Vagina (tissue), 2 donors: ENCODE data around the gene ZNRF1. TPM values are rescaled to one million over a fixed set of nuclear protein-coding genes. Genes with fewer than 3 reads are reported as not detected.

Experiments
- DNase-seq, 2 donors: peaks; one replicate each; pipeline ENCODE4 v3.0.0-alpha.2; 2017; ENCODE audit errors: extremely low spot score in 2 of 2
- H3K27ac ChIP-seq: fragments of 200-600 bp; sonication (generic); one replicate; pipeline ENCODE4 v1.5.1; 2019
- H3K27me3 ChIP-seq: fragments of 200-600 bp; sonication (generic); one replicate; pipeline ENCODE4 v1.5.1; 2019
- H3K36me3 ChIP-seq, 2 donors: fragments of 200-600 bp; sonication (generic); one replicate each; pipeline ENCODE4 v1.5.1; 2017 to 2019
- H3K4me1 ChIP-seq: fragments of 200-600 bp; sonication (generic); one replicate; pipeline ENCODE4 v1.5.1; 2019
- H3K4me3 ChIP-seq, 2 donors: fragments of 200-600 bp; sonication (generic); 1 replicate in 1 of 2; 2 replicates in 1 of 2; pipeline ENCODE4 v1.5.1; 2016 to 2019
- H3K9me3 ChIP-seq: fragments of 200-600 bp; sonication (generic); one replicate; pipeline ENCODE4 v1.5.1; 2019
- CTCF ChIP-seq, 3 experiments: fragments of 450-650 bp in 2 of 3; fragments of 200-600 bp in 1 of 3; sonication (generic) in 1 of 3; IDR thresholded peaks; one replicate each; pipeline ENCODE4 v1.5.1; 2017 to 2019; ENCODE audit warnings: antibody characterized with exemption in 3 of 3, mild to moderate bottlenecking in 2 of 3, moderate library complexity in 2 of 3
- POLR2A ChIP-seq, 2 donors: fragments of 450-650 bp; IDR thresholded peaks; one replicate each; pipeline ENCODE4 v1.6.1; 2017; ENCODE audit warnings: antibody characterized with exemption in 2 of 2, mild to moderate bottlenecking in 2 of 2, moderate library complexity in 2 of 2
- POLR2AphosphoS5 ChIP-seq, 2 donors: sonication (generic); formaldehyde crosslinking; IDR thresholded peaks; one replicate each; pipeline ENCODE4 v1.9.0; 2017; ENCODE audit warnings: antibody characterized with exemption in 2 of 2, mild to moderate bottlenecking in 2 of 2, low read depth in 1 of 2; ENCODE audit not compliant: insufficient read depth in 1 of 2
- intact Hi-C: fragments of 100-400 bp; cut with DNase I; formaldehyde crosslinking; loops from one replicate; pipeline ENCODE4 v1.15.1; 2023
- total RNA-seq: library from RNA; depleted of rRNA; stranded (reverse); fragments of >200 nt; gene quantifications from one replicate; pipeline ENCODE4 v1.2.3, GENCODE V29; 2016

ZNRF1 gene
- total RNA-seq, 1 donor from 2014 or later: 20.1 TPM

- Histone ChIP-seq H3K36me3 (no peaks in the 10 kb centered on the region), H3K27ac (no peak overlapping the region), H3K27me3 (no peaks in the 10 kb centered on the region), H3K9me3 (no peaks in the 10 kb centered on the region), H3K4me3 (no peak overlapping the region), H3K4me1 (peaks cover 11% of the 10 kb centered on the region)
- intact Hi-C loops: no loop called here
- no peak for DNase-seq
- TF ChIP-seq CTCF (IDR thresholded peaks at IDR 0.05) (no peak), POLR2A (IDR thresholded peaks at IDR 0.05) (no peak)
Measured at GRCh38 chr16:75019007-75019406, 20.2 kb downstream of the ZNRF1 start.

- Histone ChIP-seq H3K9me3 (no peaks in the 10 kb centered on the region), H3K27me3 (no peaks in the 10 kb centered on the region), H3K27ac (no peak overlapping the region), H3K36me3 (no peaks in the 10 kb centered on the region), H3K4me3 (no peak overlapping the region), H3K4me1 (peaks cover 11% of the 10 kb centered on the region)
- DNase-seq: no peak
- TF ChIP-seq POLR2AphosphoS5 (IDR thresholded peaks at IDR 0.05; ENCODE audit: insufficient read depth in 1 of 2, low read depth in 1 of 2): no peak
- TF ChIP-seq CTCF (IDR thresholded peaks at IDR 0.05): no peak
- no peak for TF ChIP-seq POLR2A (IDR thresholded peaks at IDR 0.05)
- intact Hi-C loops: no loop called here
Measured at GRCh38 chr16:75019586-75019985, 20.8 kb downstream of the ZNRF1 start.

- intact Hi-C loops: no loop called here
- Histone ChIP-seq H3K9me3 (no peaks in the 10 kb centered on the region), H3K27me3 (no peaks in the 10 kb centered on the region), H3K4me3 (no peak overlapping the region), H3K36me3 (no peaks in the 10 kb centered on the region), H3K4me1 (peaks cover 29% of the 10 kb centered on the region), H3K27ac (no peak overlapping the region)
- TF ChIP-seq POLR2A (IDR thresholded peaks at IDR 0.05): no peak
- no peak for TF ChIP-seq CTCF (IDR thresholded peaks at IDR 0.05)
- no peak for TF ChIP-seq POLR2AphosphoS5 (IDR thresholded peaks at IDR 0.05; ENCODE audit: insufficient read depth in 1 of 2, low read depth in 1 of 2)
- DNase-seq: no peak
Measured at GRCh38 chr16:75021410-75021809, 22.6 kb downstream of the ZNRF1 start.

GRCh38 chr16:75022567-75022966, 23.7 kb downstream of the ZNRF1 start:
- no peaks in the 10 kb centered on the region for H3K36me3 ChIP-seq
- TF ChIP-seq CTCF (IDR thresholded peaks at IDR 0.05): no peak
- no peaks in the 10 kb centered on the region for H3K9me3 ChIP-seq
- intact Hi-C loops: no loop called here
- DNase-seq: no peak
- peaks cover 39% of the 10 kb centered on the region for H3K4me1 ChIP-seq
- no peak overlapping the region for H3K27ac ChIP-seq
- H3K27me3 ChIP-seq: no peaks in the 10 kb centered on the region
- no peak overlapping the region for H3K4me3 ChIP-seq

GRCh38 chr16:75023009-75023408, 24.2 kb downstream of the ZNRF1 start:
- no peaks in the 10 kb centered on the region for H3K9me3 ChIP-seq
- H3K36me3 ChIP-seq: no peaks in the 10 kb centered on the region
- TF ChIP-seq POLR2A (IDR thresholded peaks at IDR 0.05) (no peak), POLR2AphosphoS5 (IDR thresholded peaks at IDR 0.05; ENCODE audit: insufficient read depth in 1 of 2, low read depth in 1 of 2) (no peak), CTCF (IDR thresholded peaks at IDR 0.05) (no peak)
- H3K27me3 ChIP-seq: no peaks in the 10 kb centered on the region
- no peak for DNase-seq
- no peak overlapping the region for H3K4me3 ChIP-seq
- H3K4me1 ChIP-seq: peaks cover 44% of the 10 kb centered on the region
- intact Hi-C loops: no loop called here
- H3K27ac ChIP-seq: no peak overlapping the region
